Measurements from ENCODE around the gene OST4. TPM values are rescaled to one million over a fixed set of nuclear protein-coding genes. Genes with fewer than 3 reads are reported as not detected.

Gene OST4
- total and polyA plus RNA-seq, 12 donors = 174 to 617 (median 402) TPM

- Histone ChIP-seq H3K27me3 (no peaks in the 10 kb centered on the region), H3K4me1 (replicated peaks in 1 of 2) (peaks cover 7 to 12% of the 10 kb centered on the region in 2 donors), H3K9me3 (replicated peaks in 1 of 3) (no peaks in the 10 kb centered on the region), H3K4me3 (no peak overlapping the region), H3K36me3 (replicated peaks in 1 of 2) (peaks cover 0 to 8% of the 10 kb centered on the region in 2 donors), H3K27ac (no peak overlapping the region)
- DNase-seq = no peak
- no peak for TF ChIP-seq POLR2A (IDR thresholded peaks at IDR 0.05)
- TF ChIP-seq CTCF (IDR thresholded peaks at IDR 0.05) = no peak
- 86 to 93% (median 91%) methylated on average over 2 of the region's 2 CpGs for WGBS, 4 donors
- intact Hi-C loops (cut with DNase I) = no loop called here
These were observed 42.4 kb downstream of the OST4 start for GRCh38 chr2:27029051-27029450.

GRCh38 chr2:27027211-27027651 is 44.2 kb downstream of the OST4 start:
- DNase-seq = no peak
- TF ChIP-seq CTCF (IDR thresholded peaks at IDR 0.05) (no peak), POLR2A (IDR thresholded peaks at IDR 0.05) (no peak)
- peaks cover 0 to 5% of the 10 kb centered on the region in 2 donors for H3K4me1 ChIP-seq (replicated peaks in 1 of 2)
- H3K27ac ChIP-seq = no peak overlapping the region
- no peak overlapping the region for H3K4me3 ChIP-seq
- no peaks in the 10 kb centered on the region for H3K9me3 ChIP-seq (replicated peaks in 1 of 3)
- intact Hi-C loops (cut with DNase I) = no loop called here
- peaks cover 0 to 17% of the 10 kb centered on the region in 2 donors for H3K36me3 ChIP-seq (replicated peaks in 1 of 2)
- H3K27me3 ChIP-seq = no peaks in the 10 kb centered on the region
- 91 to 96% (median 94%) methylated on average over 4 to 10 of the region's 10 CpGs for WGBS, 4 donors

- intact Hi-C loops (cut with DNase I) = no loop called here
- Histone ChIP-seq H3K27ac (no peak overlapping the region), H3K4me3 (no peak overlapping the region), H3K4me1 (replicated peaks in 1 of 2) (no peaks in the 10 kb centered on the region), H3K9me3 (replicated peaks in 1 of 3) (no peaks in the 10 kb centered on the region), H3K36me3 (replicated peaks in 1 of 2) (peaks cover 0 to 17% of the 10 kb centered on the region in 2 donors), H3K27me3 (no peaks in the 10 kb centered on the region)
- TF ChIP-seq CTCF (IDR thresholded peaks at IDR 0.05) (no peak), POLR2A (IDR thresholded peaks at IDR 0.05) (no peak)
- WGBS, 4 donors = 91 to 95% (median 94%) methylated on average over 21 to 24 of the region's 24 CpGs
- DNase-seq = no peak
These were observed 45.3 kb downstream of the OST4 start for GRCh38 chr2:27025861-27026851.

GRCh38 chr2:27025281-27025800 is 46.1 kb downstream of the OST4 start:
- H3K9me3 ChIP-seq (replicated peaks in 1 of 3) = no peaks in the 10 kb centered on the region
- H3K27ac ChIP-seq = no peak overlapping the region
- peaks cover 0 to 17% of the 10 kb centered on the region in 2 donors for H3K36me3 ChIP-seq (replicated peaks in 1 of 2)
- no peaks in the 10 kb centered on the region for H3K27me3 ChIP-seq
- DNase-seq = no peak
- no peak overlapping the region for H3K4me3 ChIP-seq
- no peaks in the 10 kb centered on the region for H3K4me1 ChIP-seq (replicated peaks in 1 of 2)
- WGBS, 4 donors = 89 to 94% (median 92%) methylated on average over 10 to 13 of the region's 13 CpGs
- TF ChIP-seq POLR2A (IDR thresholded peaks at IDR 0.05) = no peak
- TF ChIP-seq CTCF (IDR thresholded peaks at IDR 0.05) = no peak
- intact Hi-C loops (cut with DNase I) = no loop called here

Measured in adrenal gland (tissue), 12 donors.